GM12873 (cell line): ENCODE measurements around the gene BLID.

ENCODE experiments used
- TF ChIP-seq, protein P1 (sequence below): IDR thresholded peaks from 2 replicates; pipeline ENCODE4 v1.5.1; 2012; ENCODE audit warnings: low read depth, mild to moderate bottlenecking, moderate library complexity, low read length, control low read depth; ENCODE audit not compliant: insufficient read depth; ENCODE audit errors: missing control alignments

The BLID gene

DNA sequence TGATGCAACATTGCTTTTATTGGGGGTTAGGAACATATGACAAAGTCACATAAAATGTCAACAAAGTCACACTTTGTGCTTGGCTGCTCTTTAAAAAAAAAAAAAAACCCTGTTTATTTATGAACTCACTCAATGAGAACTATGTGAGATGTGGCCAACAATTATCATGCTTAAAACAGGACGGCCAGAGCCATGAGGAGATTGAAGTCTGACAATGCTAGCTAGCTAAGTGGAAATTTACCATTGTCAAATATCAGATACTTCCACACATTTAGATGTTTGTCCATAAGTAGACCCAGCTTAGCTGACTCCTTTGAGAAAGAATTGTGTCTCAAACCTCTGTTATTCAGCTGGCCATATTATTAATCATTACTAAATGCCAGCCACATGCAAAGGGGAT lies 26.9 kb downstream of the BLID start:
- TF ChIP-seq, protein P1, sequence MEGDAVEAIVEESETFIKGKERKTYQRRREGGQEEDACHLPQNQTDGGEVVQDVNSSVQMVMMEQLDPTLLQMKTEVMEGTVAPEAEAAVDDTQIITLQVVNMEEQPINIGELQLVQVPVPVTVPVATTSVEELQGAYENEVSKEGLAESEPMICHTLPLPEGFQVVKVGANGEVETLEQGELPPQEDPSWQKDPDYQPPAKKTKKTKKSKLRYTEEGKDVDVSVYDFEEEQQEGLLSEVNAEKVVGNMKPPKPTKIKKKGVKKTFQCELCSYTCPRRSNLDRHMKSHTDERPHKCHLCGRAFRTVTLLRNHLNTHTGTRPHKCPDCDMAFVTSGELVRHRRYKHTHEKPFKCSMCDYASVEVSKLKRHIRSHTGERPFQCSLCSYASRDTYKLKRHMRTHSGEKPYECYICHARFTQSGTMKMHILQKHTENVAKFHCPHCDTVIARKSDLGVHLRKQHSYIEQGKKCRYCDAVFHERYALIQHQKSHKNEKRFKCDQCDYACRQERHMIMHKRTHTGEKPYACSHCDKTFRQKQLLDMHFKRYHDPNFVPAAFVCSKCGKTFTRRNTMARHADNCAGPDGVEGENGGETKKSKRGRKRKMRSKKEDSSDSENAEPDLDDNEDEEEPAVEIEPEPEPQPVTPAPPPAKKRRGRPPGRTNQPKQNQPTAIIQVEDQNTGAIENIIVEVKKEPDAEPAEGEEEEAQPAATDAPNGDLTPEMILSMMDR: no peak

DNA sequence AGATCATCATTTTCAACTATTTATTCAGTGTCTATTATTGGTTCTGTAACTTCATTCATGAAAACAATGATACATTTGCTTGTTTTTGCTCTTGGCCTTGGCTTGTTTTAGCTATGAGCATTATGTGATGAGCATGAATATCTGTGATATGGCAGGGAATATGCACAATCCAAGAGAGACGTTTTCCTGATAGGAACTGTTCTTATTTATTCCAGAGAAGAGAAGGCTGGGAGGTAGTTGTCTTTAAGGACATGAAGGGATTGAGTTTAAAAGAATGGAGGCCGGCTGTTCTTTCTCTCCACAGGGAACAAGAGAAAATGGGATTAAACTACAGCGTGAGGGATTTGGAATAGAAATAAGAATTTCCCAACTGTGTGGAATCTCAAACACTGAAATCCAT lies 30.3 kb downstream of the BLID start:
- TF ChIP-seq, protein P1: no peak

DNA sequence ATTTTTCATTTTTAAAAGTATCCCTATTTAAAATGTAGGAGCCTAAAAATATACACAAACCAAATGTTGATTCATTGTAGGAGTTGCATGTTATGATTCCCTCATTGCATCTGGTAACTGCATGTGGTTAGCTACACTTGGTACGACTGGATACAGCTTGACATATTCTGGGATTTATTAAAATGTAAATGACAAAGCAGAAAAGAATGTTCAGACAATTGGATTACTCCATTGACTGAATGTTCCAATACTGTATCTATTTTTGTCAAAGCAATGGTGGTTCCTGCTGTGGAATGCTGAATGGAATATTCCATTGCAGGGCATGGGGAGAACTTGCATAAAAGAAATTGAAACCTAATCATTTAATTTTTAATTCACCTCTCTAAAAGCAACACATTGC lies 30.8 kb downstream of the BLID start:
- TF ChIP-seq, protein P1: no peak

DNA sequence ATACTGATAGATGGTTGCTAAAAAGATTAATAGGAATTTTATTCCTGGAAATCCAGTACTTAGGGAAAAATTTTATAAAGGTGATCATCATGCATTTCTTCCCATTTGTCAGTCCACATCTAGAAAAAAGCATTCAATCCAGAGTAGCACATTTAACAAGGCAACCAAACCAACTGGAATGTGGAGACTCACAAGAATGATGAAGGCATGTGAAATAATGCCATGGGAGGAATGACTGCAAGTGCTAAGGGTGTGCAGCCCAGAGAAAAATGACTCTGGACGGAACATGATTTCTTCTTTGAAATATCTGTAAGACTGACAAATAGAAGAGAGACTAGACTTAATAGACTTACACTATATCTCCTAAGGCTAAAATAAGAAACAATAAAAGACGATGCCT lies 33.8 kb downstream of the BLID start:
- TF ChIP-seq, protein P1: no peak

DNA sequence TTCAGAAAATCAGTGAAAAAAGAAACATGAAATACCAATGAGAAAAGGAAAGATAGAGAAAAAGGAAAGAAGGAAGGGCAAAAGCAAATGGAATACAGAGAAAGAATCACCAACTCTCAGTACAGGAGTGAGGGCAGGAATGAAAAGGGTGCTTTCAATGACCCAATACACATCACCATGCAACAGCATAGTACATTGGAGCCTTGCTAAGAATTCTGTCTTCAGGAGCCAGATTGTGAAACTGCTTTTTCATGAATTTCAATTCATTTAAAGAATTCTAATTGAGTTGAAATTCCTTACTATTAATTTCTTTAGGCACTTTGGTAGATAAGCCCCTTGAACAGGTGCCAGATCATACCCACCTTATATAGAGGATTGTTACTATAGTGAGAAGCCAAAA lies 34.9 kb downstream of the BLID start:
- TF ChIP-seq, protein P1: no peak

DNA sequence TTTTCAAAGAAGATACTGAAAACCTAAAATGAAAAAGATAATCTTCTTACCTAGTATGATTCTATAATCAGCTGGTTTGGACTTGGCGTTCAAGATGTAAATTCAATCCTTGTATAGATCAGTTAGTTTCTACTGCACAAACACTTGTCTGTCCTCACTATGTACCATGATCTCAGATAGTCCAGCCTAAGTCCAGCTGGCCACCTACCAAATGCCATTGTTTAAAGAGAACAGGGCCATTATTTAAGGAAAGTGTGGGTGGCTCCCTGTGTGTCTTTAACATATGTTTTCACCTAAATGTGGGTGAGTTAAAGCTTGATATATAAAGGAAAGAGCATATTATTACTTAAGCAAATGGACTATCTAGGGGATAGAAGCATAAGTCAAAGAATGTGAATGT lies 38.6 kb downstream of the BLID start:
- TF ChIP-seq, protein P1: no peak

DNA sequence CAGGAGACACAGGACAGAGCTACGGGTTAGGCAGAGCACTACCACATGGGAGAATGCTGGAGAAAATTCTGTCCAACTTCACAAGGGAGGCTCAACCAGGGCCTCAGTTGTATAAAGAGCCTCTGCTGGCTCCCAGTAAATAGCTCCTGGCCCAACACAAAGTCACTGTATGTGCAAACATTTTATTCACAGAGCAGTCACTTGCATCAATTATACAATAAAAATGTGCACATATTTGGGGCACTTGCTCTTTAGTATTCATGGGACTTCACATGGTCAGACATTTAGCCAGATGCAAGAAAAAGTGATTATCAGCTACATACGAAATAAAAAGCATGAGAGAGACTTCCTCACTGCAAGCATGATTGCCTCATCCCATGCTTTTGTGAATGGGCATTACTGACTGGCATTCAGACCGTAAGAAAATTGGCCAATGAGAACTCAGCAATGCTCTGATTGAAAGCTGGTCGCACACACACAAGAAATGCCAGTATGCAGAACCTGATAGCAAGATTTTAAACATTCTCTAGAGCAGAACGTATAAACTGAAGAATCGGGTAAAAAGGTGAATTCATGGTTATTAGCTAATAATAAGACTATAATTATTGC lies 39.4 kb downstream of the BLID start:
- TF ChIP-seq, protein P1: no peak
